Neural crest cell (in vitro differentiated cells): ENCODE data around the gene CMPK2. TPM values are rescaled to one million over a fixed set of nuclear protein-coding genes. Genes with fewer than 3 reads are reported as not detected.

Source experiments
- DNase-seq: peaks from one replicate; pipeline ENCODE4 v3.0.0; 2021; ENCODE audit warnings: low read depth, mixed read lengths, low spot score
- H3K27ac Mint-ChIP-seq: one replicate; pipeline ENCODE4 v1.8.0; 2021; ENCODE audit warnings: mild to moderate bottlenecking, mixed read lengths; ENCODE audit not compliant: unreplicated experiment
- H3K27me3 Mint-ChIP-seq: 2 replicates; pipeline ENCODE4 v1.8.0; 2021; ENCODE audit warnings: low read depth, mild to moderate bottlenecking, mixed read lengths
- H3K36me3 Mint-ChIP-seq: 2 replicates; pipeline ENCODE4 v1.8.0; 2021; ENCODE audit warnings: low read depth, mild to moderate bottlenecking, mixed read lengths
- H3K4me1 Mint-ChIP-seq: 2 replicates; pipeline ENCODE4 v1.8.0; 2021; ENCODE audit warnings: mixed read lengths
- H3K4me3 Mint-ChIP-seq: one replicate; pipeline ENCODE4 v1.8.0; 2021; ENCODE audit warnings: mild to moderate bottlenecking, mixed read lengths
- H3K9me3 Mint-ChIP-seq: 2 replicates; pipeline ENCODE4 v1.8.0; 2021; ENCODE audit warnings: mixed read lengths
- total RNA-seq: library from RNA; stranded (reverse); gene quantifications from 2 replicates; pipeline ENCODE4 v1.2.1, GENCODE V29; 2021
- TF ChIP-seq, protein P1 (sequence below): fragments of 200-600 bp; sonication (generic); conservative IDR thresholded peaks from 2 replicates; pipeline ENCODE4 v1.5.0; 2021; ENCODE audit warnings: antibody characterized with exemption, mild to moderate bottlenecking

Gene CMPK2
- total RNA-seq, 1 donor from 2014 or later, result 3.3 TPM

GRCh38 chr2:6841537-6842287 is 24.0 kb downstream of the CMPK2 start:
- peaks cover 33% of the 10 kb centered on the region for H3K36me3 Mint-ChIP-seq
- TF ChIP-seq, protein P1, sequence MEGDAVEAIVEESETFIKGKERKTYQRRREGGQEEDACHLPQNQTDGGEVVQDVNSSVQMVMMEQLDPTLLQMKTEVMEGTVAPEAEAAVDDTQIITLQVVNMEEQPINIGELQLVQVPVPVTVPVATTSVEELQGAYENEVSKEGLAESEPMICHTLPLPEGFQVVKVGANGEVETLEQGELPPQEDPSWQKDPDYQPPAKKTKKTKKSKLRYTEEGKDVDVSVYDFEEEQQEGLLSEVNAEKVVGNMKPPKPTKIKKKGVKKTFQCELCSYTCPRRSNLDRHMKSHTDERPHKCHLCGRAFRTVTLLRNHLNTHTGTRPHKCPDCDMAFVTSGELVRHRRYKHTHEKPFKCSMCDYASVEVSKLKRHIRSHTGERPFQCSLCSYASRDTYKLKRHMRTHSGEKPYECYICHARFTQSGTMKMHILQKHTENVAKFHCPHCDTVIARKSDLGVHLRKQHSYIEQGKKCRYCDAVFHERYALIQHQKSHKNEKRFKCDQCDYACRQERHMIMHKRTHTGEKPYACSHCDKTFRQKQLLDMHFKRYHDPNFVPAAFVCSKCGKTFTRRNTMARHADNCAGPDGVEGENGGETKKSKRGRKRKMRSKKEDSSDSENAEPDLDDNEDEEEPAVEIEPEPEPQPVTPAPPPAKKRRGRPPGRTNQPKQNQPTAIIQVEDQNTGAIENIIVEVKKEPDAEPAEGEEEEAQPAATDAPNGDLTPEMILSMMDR, result no peak
- peaks cover 40% of the 10 kb centered on the region for H3K9me3 Mint-ChIP-seq
- no peak overlapping the region for H3K27ac Mint-ChIP-seq
- H3K4me1 Mint-ChIP-seq, result no peaks in the 10 kb centered on the region
- DNase-seq, result no peak
- H3K4me3 Mint-ChIP-seq, result no peak overlapping the region
- no peaks in the 10 kb centered on the region for H3K27me3 Mint-ChIP-seq

DNA sequence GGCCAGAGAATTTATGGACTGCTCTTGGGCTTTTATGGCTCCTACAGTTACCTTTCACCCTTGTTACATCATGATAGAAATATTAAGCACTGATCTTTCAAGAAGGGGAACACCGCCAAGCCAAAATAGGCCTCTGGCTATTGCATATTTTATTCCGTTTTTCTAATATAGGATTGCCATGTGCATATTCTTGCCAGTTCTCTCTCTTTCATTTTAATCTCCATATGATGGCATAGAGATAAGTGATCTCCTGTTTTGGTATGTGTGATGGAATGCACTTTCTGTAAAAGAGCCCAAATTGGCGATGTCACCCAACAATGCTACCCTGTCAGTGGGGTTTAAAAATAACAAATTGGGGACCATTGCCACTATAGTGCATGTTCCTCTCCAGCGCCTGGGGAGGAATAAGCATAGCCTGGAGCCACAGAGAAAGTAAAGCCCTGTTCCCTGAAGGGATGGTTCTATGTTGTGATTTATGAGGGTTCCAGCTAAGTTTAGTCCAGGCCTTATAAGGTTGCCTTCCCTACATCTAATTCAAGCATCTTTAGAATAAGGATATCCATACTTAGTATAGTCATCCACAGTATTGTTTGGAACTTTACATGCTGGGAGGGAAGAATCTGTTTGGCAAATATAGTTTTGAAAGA is 26.9 kb downstream of the CMPK2 start:
- no peaks in the 10 kb centered on the region for H3K4me1 Mint-ChIP-seq
- peaks cover 22% of the 10 kb centered on the region for H3K36me3 Mint-ChIP-seq
- no peaks in the 10 kb centered on the region for H3K27me3 Mint-ChIP-seq
- H3K27ac Mint-ChIP-seq, result no peak overlapping the region
- no peak overlapping the region for H3K4me3 Mint-ChIP-seq
- DNase-seq, result no peak
- H3K9me3 Mint-ChIP-seq, result peaks cover 33% of the 10 kb centered on the region
- TF ChIP-seq, protein P1, result no peak

GRCh38 chr2:6835467-6835866 is 30.2 kb downstream of the CMPK2 start:
- H3K9me3 Mint-ChIP-seq, result peaks cover 43% of the 10 kb centered on the region

GRCh38 chr2:6834163-6834562 is 31.5 kb downstream of the CMPK2 start:
- H3K4me1 Mint-ChIP-seq, result peaks cover 1% of the 10 kb centered on the region
- H3K27me3 Mint-ChIP-seq, result no peaks in the 10 kb centered on the region
- TF ChIP-seq, protein P1, result no peak
- no peak for DNase-seq
- peaks cover 43% of the 10 kb centered on the region for H3K9me3 Mint-ChIP-seq
- no peak overlapping the region for H3K27ac Mint-ChIP-seq
- H3K4me3 Mint-ChIP-seq, result no peak overlapping the region
- H3K36me3 Mint-ChIP-seq, result peaks cover 30% of the 10 kb centered on the region

More at GRCh38 chr2:6835467-6835866, 30.2 kb downstream of the CMPK2 start:
- TF ChIP-seq, protein P1, result no peak
- Mint-ChIP-seq H3K27ac (no peak overlapping the region), H3K4me1 (no peaks in the 10 kb centered on the region), H3K27me3 (no peaks in the 10 kb centered on the region), H3K36me3 (peaks cover 31% of the 10 kb centered on the region), H3K4me3 (no peak overlapping the region)
- DNase-seq, result no peak

DNA sequence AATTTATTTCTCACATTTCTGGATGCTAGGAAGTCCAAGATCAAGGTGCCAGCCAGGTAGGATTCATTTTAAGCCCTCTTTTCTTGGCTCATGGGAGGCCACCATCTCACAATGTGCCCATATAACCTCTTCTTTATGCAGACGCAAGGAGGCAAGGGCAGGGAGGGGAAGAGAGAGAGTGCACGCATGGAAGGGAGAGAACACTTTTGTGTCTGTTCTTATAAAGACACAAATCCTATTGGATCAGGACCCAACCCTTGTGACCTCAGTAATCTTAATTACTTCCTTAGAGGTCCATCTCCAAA is 32.5 kb downstream of the CMPK2 start:
- H3K27me3 Mint-ChIP-seq, result no peaks in the 10 kb centered on the region
- no peak for DNase-seq
- peaks cover 5% of the 10 kb centered on the region for H3K4me1 Mint-ChIP-seq
- TF ChIP-seq, protein P1, result no peak
- H3K27ac Mint-ChIP-seq, result peak overlapping the region; percentile 15
- no peak overlapping the region for H3K4me3 Mint-ChIP-seq
- H3K36me3 Mint-ChIP-seq, result peaks cover 29% of the 10 kb centered on the region
- peaks cover 37% of the 10 kb centered on the region for H3K9me3 Mint-ChIP-seq
